GM13977 (cell line): ENCODE data around the gene SMARCD2.

Experiments
- DNase-seq: peaks from one replicate; pipeline ENCODE4 v3.0.0; 2012; ENCODE audit warnings: low spot score
- in situ Hi-C: fragments of 300-500 bp; cut with MboI; formaldehyde crosslinking; loops from one replicate; pipeline ENCODE4 v1.12.0; 2022; ENCODE audit warnings: low sequenced_read_pairs, low pct_unique_long_range_greater_than_20kb, mixed read lengths, inconsistent platforms; ENCODE audit not compliant: unreplicated experiment
- TF ChIP-seq, protein P1 (sequence below): IDR thresholded peaks from 2 replicates; pipeline ENCODE4 v1.5.1; 2012; ENCODE audit warnings: mild to moderate bottlenecking, control low read depth; ENCODE audit not compliant: insufficient read depth; ENCODE audit errors: extremely low read depth, missing control alignments

SMARCD2 gene

DNA sequence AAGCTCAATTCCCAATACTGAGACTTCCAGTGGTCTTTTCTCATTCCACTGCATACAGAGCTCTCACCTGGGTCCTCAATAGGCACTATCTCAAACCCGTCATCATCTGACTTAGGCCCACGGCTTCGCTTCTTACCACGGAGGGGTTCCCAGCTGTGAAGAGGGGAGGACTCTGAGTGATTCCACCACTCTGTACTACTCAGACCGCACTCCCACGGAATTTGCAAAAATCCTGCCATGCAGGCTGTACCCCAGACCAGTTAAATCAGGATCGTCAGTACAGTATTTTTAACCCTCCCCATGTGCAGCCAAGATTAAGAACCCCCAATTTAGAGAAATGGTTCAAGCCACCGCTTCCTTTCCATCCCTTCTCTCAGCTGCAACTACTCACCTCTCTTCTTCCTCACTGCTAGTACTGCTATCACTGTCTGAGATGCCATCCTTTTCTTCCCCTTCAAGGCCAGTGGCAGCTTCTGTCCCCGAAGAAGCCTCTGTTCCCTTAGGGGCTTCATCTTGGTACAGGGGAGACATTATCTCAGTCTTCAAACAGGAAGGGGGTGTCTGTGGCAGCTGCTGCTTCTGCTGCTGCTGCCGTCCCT is 21.4 kb downstream of the SMARCD2 start:
- in situ Hi-C loops = no loop called here
- TF ChIP-seq, protein P1, sequence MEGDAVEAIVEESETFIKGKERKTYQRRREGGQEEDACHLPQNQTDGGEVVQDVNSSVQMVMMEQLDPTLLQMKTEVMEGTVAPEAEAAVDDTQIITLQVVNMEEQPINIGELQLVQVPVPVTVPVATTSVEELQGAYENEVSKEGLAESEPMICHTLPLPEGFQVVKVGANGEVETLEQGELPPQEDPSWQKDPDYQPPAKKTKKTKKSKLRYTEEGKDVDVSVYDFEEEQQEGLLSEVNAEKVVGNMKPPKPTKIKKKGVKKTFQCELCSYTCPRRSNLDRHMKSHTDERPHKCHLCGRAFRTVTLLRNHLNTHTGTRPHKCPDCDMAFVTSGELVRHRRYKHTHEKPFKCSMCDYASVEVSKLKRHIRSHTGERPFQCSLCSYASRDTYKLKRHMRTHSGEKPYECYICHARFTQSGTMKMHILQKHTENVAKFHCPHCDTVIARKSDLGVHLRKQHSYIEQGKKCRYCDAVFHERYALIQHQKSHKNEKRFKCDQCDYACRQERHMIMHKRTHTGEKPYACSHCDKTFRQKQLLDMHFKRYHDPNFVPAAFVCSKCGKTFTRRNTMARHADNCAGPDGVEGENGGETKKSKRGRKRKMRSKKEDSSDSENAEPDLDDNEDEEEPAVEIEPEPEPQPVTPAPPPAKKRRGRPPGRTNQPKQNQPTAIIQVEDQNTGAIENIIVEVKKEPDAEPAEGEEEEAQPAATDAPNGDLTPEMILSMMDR = no peak
- no peak for DNase-seq

DNA sequence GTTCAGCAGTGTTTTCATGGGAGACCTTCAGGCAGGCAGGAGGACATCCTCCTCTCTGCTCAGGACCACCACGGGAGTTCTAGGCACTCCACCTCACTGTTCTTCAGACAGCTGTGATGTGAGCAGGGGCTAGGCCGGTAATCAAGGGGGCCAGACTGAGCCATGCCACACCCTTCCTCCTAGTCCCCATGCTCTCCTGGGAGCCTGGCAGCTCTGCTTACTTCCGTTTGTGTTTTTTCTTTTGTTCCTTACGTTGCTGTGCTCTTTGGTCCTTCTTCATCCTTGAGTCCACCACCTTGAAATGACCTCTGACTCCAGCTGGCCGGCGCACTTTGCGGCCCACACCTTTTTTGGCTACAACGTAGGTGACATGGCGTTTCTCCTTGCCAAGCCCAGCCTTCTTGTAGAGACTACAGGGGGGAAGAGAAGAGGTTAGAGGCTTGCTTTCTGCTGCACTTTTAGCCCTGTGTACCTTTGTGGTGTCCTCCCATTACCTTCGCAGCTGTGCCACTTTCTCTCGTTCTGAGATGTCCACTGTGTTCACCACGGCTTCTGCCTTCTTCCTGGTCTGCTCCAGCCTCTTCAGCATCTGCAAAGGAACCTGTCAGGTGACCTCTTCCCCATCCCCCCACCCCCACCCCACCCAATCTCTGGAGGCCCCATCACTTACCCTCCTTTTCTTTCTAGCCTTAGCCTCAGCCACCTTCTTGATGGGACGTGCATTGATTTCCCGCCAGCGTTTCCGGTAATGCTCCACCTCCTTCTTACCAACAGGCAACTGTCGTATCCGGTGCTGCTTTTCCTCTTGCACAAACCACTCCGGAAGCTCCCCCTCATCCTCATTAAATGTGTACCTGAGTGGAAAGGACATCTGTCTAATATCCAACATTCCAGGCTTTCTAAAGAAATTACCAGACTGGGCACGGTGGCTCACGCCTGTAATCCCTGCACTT is 22.6 kb downstream of the SMARCD2 start:
- in situ Hi-C loops = no loop called here
- TF ChIP-seq, protein P1 = no peak
- DNase-seq = no peak

DNA sequence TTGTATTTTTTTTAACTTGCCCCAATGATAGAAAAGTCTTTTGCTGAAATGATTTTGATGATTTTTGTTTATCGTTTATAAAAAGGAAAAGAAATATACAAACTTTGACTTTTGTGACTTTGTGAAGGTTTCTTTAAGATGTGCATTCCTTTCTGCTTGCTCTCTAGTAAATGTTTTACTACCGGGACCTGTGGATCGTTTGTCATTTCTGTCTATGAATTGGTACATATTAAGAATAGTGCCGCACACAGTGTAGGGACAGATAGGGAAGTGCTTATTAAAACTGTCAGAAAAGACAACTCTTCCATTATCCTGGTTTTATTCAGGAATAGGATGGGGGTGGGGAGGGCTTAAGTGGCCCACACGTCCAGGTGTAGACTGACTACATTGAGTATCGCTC is 23.4 kb downstream of the SMARCD2 start:
- in situ Hi-C loops = no loop called here
- no peak for DNase-seq
- TF ChIP-seq, protein P1 = no peak

DNA sequence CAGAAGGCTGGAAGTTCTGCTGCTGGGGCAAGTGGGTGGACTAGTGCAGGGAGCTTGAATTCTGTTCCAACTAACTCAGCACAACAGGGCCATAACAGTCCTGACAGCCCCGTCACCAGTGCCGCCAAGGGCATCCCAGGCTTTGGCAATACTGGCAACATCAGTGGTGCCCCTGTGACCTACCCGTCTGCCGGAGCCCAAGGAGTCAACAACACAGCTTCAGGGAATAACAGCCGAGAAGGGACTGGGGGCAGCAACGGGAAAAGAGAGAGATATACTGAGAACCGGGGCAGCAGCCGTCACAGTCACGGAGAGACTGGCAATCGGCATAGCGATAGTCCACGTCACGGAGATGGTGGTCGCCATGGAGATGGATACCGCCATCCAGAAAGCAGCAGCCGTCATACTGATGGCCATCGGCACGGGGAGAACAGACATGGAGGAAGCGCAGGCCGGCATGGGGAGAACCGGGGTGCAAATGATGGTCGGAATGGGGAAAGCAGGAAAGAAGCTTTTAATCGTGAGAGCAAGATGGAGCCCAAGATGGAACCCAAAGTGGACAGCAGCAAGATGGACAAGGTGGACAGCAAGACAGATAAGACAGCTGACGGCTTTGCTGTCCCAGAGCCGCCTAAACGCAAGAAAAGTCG is 24.6 kb downstream of the SMARCD2 start:
- in situ Hi-C loops = no loop called here
- no peak for DNase-seq
- TF ChIP-seq, protein P1 = no peak

DNA sequence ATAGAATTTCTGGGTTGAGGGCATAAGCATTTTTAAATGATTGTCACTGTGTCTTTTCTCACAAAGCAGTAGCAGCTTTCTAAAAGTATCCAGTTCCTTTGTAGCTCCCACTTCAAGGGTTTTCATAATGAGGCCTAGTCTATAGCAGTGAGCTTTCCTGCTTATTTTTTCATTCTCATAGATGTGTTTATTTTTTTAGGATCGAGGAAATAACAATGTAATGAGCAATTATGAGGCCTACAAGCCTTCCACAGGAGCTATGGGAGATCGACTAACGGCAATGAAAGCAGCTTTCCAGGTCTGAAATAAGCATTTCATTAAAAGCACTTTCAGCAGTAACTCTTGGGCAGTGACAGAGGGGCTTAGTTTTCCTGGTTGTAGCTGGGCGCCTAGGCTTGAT is 25.8 kb downstream of the SMARCD2 start:
- in situ Hi-C loops = no loop called here
- no peak for DNase-seq
- TF ChIP-seq, protein P1 = no peak

DNA sequence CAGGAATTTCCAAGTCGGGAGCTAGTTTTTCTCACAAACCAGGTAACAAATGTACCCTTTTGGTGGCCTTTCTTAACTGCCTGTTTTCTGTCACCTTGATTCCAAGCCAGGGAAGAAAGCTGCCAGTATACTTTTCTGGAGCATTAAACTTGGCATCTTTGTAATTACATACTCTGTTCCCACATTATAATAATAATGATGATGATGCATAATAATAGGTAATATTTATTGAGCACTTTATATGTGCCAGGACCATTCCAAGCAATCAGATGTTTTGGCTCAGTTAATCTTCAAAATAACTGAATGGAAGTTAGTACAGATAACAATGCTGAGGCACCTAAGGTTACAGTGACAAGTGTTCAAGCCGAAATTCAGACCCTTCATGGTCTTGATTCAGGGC is 26.4 kb downstream of the SMARCD2 start:
- in situ Hi-C loops = no loop called here
- DNase-seq = no peak
- TF ChIP-seq, protein P1 = no peak
